Effector CD4-positive, alpha-beta T cell (primary cell): ENCODE measurements around the gene SMIM44. TPM values are rescaled to one million over a fixed set of nuclear protein-coding genes. Genes with fewer than 3 reads are reported as not detected.
"Not testable (repeated sequence)": the region's sequence is repeated elsewhere in the genome, so short reads cannot be mapped to it uniquely, and the experiment has no call there.

ENCODE experiments used
- DNase-seq: peaks from one replicate; pipeline ENCODE4 v3.0.0-alpha.2; 2020
- total RNA-seq: gene quantifications from one replicate; lab custom pipeline; 2026; lab: John Stamatoyannopoulos, UW

Gene SMIM44
- total RNA-seq, result not detected

DNA sequence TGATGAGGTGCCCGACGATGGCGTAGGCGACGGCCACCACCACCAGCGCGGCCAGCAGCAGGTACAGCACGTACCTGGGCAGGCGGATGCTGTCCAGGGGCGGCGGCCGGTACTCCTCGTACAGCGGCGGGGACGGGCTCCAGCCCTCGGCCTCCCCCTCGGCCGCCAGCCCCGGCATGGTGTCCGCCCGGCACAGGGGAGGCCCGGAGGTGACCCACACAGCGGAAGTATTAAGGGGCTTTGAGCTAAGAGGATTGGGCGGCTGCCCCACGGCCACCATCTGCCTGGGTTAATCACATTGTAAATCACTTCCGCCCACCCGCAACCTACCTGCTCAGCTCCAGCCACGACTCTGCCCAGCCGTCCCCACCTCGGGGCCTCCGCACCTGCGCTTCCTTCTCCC is at the start of gene SMIM44:
TSS of gene SMIM44 (minus strand) at position 216 of the 403 bp plus-strand sequence. CDS start at position 178, 38 bp downstream.
- DNase-seq, result no peak

DNA sequence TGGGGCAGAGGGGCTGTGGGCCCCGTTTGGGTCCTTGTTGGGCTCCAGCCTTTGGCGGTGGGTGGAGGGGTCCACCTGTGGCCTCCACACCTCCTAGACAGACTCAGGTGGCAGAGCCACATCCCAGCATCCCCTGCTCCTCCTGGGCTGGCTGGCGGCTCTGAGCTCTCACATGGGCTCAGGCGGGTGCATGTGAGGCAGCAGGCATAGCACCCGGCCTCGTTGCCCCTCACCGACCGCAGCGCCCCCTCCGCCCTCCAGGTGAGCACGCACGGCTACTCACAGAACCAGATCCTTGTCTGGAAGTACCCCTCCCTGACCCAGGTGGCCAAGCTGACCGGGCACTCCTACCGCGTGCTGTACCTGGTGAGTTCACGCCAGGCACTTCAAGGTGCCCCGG is 49.8 kb upstream of the SMIM44 start:
- no peak for DNase-seq

DNA sequence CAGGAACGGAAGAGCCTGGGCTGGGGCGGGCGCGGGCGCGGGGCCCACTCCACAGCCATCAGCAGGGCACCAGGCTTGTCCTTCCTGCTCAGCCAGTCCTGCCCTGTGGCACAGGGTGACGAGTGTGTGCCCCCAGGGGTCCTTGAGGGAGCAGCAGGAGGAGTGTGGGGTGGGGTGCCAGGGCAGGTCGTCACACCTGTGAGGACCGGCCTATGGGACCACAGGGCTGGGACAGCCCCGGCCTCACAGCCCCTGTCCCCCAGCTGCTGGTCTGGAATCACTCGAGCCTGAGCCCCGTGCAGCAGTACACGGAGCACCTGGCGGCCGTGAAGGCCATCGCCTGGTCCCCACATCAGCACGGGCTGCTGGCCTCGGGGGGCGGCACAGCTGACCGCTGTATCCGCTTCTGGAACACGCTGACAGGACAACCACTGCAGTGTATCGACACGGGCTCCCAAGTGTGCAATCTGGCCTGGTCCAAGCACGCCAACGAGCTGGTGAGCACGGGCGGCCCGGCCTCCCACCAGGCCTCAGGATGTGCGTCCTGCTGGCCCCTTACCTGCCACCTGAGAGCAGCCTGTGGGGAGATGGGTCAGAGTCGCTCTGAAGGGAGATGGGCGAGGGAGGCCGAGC is 49.0 kb upstream of the SMIM44 start:
- DNase-seq, result no peak

DNA sequence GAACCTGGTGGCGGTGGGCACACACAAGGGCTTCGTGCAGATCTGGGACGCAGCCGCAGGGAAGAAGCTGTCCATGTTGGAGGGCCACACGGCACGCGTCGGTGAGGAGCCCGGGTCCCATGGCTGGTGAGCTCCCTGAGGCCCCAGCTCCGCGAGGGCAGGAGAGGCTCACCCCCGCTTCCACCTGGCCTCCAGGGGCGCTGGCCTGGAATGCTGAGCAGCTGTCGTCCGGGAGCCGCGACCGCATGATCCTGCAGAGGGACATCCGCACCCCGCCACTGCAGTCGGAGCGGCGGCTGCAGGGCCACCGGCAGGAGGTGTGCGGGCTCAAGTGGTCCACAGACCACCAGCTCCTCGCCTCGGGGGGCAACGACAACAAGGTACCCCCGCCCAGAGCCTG is 48.5 kb upstream of the SMIM44 start:
- no peak for DNase-seq

DNA sequence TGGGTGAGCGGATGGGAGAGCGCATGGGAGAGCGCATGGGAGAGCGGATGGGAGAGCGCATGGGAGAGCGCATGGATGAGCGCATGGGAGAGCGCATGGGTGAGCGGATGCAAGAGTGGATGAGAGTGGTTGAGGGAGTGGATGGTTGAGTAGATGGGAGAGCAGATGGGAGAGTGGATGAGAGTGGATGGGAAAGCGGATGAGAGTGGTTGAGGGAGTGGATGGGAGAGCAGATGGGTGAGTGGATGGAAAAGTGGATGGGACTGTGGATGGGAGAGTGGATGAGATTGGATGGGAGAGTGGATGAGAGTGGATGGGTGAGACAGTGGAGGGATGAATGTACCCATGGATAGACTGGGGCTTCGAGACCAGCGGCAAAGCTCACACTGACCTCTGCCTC is 47.1 kb upstream of the SMIM44 start:
- no peak for DNase-seq

DNA sequence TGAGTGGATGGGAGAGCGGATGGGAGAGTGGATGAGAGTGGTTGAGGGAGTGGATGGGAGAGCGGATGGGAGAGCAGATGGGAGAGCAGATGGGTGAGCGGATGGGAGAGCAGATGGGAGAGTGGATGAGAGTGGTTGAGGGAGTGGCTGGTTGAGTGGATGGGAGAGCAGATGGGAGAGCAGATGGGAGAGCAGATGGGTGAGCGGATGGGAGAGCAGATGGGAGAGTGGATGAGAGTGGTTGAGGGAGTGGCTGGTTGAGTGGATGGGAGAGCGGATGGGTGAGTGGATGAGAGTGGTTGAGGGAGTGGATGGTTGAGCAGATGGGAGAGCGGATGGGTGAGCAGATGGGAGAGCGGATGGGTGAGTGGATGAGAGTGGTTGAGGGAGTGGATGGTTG is 46.1 kb upstream of the SMIM44 start:
- not testable (repeated sequence) for DNase-seq

DNA sequence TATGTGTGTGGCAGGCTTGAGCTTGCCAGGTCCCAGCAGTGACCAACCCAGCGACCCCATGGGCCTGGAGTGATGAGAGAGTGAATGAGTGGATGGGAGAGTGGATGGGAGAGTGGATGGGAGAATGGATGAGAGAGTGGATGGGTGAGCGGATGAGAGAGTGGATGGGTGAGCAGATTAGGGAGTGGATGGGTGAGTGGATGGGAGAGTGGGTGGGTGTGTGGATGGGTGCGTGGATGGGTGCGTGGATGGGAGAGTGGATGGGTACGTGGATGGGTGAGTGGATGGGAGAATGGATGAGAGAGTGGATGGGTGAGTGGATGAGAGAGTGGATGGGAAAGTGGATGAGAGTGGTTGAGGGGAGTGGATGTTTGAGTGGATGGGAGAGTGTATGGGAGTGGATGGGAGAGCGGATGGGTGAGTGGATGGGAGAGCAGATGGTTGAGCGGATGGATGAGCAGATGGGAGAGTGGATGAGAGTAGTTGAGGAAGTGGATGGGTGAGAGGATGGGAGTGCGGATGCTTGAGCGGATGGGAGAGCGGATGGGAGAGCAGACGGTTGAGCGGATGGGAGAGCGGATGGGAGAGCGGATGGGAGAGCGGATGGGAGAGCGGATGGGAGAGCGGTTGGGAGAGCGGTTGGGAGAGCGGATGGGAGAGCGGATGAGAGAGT is 45.4 kb upstream of the SMIM44 start:
- DNase-seq, result no peak

DNA sequence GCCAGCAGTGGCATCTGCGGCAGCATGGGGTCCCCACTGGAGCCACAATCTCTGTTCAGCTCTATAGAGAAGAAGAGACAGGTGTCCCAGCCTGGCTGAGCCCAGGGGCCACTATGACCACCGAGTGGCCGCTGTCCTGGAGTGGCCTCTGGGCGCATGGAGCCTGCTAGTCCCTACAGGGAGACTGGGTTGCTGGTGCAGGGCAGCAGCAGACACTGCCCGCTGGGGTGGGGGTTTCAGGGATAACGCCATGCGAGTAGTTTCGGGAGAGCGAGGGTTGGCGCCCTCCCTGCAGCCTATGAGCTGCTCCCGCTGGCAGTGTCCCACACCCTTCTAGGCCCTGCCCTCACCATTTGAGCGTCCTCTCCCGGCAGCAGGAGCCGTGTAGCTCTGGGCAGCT is 44.8 kb upstream of the SMIM44 start:
- no peak for DNase-seq

DNA sequence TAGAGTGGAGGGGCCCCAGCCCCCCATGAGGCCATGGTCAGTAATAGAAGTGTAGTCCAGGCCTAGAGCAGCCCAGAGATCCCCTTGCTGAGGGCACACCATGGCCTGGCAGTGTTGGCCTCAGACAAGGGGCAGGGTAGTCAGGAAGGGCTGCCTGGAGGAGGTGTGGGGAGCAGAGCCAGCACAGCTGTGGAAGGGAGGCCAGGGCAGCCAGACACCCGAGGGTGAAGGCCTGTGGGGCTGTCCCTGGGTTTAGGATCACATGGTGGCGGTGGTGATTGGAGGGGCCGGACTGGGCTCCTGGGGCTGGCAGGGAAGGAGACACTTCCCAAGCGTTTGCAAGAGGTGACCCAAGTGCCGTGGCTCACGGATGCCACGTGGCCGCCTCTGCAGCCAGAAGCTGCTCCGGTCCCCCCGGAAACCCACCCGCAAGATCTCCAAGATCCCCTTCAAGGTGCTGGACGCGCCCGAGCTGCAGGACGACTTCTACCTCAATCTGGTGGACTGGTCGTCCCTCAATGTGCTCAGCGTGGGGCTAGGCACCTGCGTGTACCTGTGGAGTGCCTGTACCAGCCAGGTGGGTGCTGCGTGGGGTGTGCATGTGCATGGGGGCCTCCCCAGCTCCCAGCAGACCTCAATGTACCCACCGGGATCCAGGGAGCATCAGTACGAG is 44.1 kb upstream of the SMIM44 start:
- no peak for DNase-seq

DNA sequence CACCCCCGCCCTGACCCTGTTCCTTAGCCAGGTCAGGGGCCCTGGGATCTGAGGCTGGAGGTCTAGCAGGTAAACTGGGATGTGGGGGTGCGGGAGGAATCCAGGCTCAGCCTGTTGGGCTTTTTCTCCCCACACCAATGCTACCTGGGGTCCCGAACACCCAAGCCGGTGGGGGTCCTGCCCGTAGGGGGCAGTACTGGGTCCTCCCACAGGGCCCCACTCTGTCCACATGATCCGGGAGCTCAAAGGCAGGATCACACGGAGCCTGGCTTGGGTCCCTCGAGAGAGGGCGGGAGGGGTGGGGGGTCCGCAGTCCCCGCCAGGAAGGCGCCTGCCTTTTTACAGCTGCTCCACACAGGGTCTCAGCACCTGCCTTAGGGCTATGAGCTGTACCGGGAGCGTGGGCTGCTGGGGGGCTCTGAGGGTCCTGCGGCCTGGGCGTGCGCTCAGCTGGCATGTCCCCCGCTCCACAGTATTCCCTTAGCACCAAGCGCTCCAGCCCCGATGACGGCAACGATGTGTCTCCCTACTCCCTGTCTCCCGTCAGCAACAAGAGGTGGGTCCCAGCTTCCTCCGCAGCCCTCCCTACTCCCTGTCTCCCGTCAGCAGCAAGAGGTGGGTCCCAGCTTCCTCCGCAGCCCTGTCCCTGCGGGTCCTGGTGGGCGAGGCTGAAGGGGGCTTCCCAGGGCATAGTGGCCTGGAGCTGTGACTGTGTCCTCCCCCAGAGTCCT is 43.4 kb upstream of the SMIM44 start:
- no peak for DNase-seq

DNA sequence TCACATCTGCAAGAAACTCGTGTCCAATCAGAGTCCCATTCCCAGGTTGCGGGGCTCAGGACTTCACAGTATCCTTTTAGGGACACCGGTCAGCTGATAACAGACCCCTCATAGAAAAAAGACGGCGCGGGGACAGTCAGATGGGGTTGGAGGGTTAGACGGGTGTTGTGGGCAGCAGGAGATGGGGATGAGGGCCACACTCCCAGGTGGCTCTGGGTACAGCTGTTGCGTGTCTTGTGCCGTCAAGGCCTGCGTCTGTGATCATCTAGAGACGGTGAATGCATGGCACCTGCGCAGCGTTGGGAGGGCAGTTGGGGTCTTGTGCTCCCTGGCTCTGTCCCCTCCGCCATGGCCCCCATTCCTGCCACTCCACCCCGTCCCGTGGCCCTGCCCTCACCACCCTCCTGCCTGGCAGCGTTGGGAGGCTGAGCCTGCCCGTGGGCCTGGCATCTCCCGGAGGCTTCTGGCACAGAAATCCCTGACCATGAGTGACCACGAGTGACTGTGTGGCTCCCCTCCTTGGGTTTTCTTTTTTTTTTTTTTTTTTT is 41.7 kb upstream of the SMIM44 start:
- DNase-seq, result no peak

DNA sequence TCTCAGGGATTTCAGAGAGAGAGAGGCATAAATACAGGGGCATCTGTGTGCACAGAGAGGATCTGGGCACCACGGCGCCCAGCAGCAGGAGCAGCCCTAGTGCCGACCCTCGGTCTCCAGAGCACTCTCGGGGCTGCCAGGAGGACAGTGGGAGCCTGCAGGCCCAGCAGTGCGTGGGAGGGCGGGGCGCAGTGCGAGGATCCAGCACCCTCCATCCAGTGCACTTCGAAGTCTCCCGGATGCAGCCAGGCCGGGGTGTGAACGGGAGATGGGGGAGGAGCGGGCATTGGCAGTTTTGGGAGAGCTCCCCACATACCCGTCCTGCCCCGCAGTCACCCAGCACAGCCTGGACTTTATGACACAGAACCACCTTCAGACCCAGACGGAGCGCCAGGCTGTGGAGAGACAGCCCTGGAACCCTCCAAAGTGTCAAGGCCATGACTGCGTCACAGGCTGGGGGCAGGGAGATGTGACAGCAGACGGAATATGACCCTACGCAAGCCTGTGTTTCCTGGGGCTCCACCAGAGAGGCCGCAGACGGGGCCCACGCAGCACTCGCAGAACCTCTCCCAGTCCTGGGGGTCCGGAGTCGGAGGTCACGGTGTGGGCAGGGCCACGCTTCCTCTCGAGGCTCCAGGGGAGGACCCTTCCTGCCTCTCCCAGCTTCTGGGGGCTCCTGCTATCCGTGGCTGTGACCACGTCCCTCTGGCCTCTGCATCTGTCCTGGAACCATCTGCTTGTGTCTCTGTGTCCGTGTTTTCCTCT is 41.0 kb upstream of the SMIM44 start:
- DNase-seq, result no peak

DNA sequence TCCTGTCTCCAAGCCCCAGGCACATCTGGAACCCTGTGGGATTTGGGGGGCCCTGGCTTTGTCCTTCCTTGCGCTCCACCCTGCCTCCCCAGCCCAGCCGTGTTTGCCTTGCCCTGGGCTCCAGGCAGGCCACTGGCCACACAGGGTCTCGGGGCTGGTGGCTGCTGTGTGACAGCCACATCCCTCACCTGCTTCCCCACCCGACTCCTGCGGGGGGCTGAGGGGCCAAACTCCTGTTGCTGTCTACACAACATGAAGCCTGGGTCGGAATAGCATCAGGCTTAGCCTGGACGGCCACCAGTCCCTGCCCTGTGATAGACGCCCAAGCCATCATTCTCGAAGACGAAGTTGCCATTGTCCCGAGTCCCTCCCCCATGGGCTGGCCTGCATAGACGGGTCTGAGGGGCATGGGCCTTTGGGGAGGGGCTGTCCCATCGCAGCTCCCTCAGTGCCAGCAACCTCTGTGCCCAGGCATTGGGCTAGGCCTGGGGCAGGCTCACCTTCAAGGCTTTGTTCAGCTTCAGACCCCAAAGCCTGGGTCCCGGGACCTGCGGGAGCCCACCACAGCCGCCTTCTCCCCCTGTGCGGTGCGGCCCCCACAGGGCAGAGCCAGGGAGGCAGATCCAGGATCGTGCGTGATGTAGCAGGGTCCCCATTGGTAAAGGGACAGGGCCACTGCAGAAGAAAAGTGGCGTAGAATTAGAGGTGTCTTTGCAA is 40.3 kb upstream of the SMIM44 start:
- DNase-seq, result no peak

DNA sequence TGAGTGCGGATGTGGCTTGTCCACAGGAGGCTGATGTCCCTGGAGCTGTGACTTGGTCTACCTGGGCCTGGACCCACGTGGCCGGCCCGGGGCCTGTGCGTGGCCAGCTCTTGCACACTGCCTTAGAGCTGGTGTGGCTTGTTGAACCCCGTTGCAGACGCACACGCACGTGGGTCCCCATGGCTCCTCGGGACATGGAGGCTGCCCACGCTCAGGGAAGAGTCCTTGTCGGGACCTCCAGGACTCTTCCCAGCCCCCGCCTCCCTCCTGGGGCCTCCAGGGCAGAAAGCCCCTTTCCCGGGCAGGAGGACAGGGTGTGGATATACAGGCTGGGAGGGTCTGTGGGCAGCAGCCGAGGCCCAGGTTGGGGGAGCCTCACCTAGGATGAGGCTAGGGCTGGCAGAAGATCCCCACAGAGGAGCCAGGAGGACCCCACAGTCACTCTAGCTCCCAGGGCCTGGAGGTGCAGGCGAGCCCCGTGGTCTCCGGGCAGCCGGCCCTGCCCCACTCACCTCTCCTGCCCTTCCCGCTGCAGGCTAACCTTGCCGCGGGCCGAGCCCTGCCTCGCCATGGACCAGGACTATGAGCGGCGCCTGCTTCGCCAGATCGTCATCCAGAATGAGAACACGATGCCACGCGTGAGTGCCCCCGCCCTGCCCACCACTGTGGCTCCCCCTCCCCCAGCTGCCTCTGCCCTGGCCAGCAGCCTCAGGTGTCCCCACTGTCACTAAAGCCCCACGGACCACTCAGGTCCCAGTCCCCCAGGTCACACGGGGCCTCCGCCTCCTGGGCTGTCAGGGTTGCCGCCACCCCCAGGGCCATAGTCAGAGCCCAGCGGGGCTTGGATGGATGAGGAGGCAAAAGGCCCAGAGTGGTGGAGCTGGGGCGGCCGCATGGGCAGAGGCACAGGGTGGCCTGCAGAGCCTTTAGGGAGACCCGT is 39.5 kb upstream of the SMIM44 start:
- no peak for DNase-seq

DNA sequence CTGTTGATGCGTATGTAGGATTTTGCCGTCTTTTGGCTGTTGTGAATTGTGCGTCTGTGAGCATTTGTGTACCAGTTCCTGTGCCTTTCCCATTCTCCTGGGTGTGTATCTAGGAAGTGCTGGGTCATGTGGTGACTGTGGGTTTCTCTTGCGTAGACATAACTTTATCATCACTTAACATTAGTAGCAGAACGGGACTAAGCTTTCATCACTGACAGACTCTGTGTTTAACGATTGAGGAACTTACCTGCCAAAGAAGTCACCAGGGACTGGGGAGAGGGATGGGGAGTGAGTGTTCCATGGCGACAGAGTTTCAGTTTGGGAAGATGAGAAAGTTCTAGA is 37.8 kb upstream of the SMIM44 start:
- no peak for DNase-seq

DNA sequence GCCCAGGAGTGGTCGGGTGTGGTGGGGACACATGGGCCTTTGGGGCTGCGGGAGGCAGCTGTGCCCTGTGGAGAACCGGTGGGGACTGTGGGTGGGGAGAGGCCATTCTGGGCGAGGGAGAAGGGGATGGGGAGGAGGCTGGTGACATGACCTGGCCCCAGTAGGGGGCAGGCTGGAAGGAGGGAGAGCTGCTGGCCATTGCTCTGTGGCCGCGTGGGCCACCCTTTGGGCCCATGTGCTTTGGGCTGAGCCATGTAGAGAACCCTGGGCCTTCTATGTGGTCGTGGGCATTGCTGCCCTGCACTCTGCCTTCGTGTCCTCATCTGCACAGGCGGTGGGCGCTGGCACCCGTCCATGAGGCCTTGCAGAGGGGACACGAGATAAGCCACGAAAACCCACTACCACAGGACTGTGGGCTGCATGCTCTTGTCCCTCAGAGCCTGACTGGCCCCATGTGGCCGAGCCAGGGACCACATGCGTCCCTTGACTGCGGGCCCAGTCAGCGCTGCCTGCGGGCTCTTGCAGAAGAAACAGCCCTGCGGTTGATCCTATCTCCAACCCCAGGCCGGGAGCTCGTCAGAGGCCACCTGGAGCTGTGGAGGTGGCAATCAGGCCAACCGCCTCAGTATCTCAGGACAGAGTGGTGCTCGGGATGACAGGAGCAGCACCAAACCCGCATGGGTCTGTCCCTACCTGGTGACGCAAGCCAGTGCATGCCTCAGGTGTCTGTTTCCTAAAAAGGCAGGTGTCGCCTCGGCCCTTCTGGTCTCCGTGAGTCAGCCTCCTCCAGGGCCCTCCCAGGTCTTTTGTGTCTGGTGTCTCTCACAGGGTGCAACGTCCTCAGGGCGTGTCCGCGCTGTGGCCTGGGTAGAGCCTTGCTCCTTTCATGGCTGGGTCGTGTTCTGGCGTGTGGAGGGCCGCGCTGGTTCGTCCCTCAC is 37.2 kb upstream of the SMIM44 start:
- DNase-seq, result no peak

DNA sequence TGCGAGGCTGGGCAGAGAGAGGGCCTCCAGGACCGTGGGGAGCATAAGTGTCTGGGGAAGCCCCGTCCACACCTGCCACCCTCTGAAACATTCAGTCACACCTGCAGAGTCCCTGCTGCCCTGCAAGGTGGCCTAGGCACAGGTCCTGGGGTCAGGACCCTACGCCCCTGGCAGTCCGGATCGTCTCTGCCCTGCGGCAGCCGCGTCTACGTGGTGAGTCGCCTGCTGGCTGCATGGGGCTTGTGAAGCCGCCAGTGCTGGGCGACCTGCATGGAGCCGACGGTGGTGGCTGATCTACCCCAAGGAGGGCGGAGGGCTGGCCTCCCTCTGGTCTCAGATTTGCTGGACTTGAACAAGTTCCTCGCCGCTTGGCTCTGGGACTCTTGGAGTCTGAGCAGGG is 35.9 kb upstream of the SMIM44 start:
- no peak for DNase-seq

DNA sequence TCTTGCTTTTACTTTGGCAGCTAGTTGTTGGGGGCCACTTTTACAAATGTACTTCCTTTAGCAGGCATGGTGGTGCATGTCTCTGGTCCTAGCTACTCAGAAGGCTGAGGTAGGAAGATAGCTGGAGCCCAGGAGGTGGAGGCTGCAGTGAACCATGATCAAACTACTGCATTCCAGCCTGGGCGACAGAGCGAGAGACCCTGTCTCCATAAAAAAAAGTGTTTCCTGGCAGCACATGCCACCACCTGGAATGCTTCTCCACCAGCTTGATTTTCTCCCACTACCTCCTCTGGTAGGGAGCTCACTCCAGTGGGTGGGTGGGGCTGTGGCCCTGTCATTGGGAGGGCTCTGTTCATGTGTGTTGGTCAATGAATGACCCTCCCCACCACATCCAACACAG is 35.4 kb upstream of the SMIM44 start:
- DNase-seq, result no peak

DNA sequence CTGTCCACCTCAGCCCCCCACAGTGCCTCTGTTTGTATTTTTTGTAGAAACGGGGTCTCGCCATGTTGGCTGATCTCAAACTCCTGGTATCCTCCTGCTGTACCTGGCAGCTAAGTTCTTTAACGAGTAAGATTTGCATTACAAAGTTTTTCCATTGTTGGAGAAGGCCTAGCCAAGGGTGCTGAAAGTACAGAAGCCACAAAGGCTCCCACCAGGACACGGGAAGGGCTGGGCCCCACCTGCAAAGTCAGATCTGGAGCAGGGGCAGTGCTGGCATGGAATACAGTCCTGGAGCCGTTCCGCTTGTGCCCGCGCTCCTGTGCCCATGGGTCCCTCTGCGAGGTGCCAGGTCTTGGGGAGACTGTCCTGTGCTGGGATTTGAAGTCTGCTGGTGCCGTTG is 35.0 kb upstream of the SMIM44 start:
- no peak for DNase-seq

DNA sequence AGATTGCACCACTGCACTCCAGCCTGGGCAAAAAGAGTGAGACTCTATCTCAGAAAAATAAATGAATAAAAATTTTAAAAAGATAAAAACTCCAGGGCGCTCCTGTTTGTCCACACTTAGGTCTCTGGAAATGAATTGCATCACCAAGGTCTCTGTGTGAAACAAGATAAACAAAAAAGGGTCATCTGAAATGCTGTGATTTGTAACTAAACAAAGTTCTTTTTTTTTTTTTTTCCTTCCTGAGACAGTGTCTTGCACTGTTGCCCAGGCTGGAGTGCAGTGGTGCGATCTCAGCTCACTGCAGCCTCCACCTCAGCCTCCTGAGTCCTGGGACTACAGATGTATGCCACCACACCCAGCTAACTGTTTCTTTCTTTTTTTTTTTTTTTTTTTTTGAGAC is 34.4 kb upstream of the SMIM44 start:
- no peak for DNase-seq
